HG02610 (cell line): Measurements from ENCODE around the gene SLC9C1.
A peak's percentile ranks its signal among the peaks of the same experiment; 100 is the strongest.

Experiments
- ATAC-seq: cut with Tn5 transposase; IDR thresholded peaks from one replicate; pipeline ENCODE4 v1.9.1; 2021; ENCODE audit warnings: mild to moderate bottlenecking, moderate library complexity; ENCODE audit not compliant: unreplicated experiment

The SLC9C1 gene

DNA sequence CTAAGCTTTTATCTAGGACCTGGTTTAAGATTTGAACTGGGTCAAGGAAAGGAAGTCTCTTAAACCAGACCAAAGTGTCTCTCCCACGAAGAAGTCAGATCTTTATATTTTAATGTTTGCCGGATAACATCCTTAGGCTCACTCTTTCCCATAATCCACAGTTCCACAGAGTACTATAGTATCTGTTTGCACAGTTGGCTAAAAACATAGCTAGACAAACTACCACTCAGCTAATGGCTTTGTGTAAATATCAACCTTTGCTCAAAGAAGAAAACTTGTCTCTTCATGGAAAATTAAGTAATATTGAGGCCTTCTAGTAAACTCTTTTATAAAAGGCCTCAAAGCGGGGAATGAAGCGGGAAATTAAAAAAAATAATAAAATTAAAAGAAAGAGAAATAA lies 13.5 kb upstream of the SLC9C1 start:
- ATAC-seq, result no peak

DNA sequence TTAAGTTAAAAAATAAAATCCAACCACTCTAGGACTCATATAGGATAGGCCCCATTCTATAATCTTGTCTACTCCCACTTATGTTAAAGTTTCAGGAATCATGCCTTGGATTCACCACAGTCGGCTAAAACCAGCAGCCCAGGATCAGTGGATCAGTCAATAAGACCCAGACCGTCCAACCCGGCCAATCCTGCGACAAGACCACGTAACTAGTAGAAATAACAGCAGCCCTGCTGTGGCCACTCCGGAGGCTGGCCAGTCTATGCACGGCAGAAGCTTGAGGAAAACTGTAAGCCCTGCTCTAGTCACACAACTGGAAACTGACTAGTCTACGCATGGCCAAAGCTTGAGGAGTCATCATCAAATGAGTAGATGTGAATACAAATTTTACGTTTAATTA lies 12.8 kb upstream of the SLC9C1 start:
- ATAC-seq, result no peak

DNA sequence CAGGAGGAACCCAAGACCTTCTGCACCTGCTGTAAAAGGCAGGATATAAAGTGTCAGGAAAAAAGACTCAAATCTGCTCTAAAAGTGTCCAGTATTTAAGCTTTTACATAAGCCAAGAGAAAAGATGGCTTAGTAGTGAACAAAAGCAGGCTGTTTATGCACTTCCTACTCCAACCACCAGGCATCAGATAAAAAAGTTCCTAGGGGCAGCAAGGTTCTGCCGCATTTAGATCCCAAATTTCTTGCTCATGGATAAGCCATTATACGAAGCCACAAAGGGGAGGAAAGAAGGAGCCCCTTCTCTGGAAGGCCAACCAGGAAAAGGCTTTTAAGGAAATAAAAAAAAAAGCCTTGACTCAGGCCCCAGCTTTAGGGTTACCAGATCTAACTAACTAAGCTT lies 10.6 kb upstream of the SLC9C1 start:
- no peak for ATAC-seq

GRCh38 chr3:112303764-112304325 lies 9.8 kb upstream of the SLC9C1 start:
- ATAC-seq, result peak; percentile 49

- peak; percentile 44 for ATAC-seq
These were observed 9.1 kb upstream of the SLC9C1 start for GRCh38 chr3:112302881-112303763.

DNA sequence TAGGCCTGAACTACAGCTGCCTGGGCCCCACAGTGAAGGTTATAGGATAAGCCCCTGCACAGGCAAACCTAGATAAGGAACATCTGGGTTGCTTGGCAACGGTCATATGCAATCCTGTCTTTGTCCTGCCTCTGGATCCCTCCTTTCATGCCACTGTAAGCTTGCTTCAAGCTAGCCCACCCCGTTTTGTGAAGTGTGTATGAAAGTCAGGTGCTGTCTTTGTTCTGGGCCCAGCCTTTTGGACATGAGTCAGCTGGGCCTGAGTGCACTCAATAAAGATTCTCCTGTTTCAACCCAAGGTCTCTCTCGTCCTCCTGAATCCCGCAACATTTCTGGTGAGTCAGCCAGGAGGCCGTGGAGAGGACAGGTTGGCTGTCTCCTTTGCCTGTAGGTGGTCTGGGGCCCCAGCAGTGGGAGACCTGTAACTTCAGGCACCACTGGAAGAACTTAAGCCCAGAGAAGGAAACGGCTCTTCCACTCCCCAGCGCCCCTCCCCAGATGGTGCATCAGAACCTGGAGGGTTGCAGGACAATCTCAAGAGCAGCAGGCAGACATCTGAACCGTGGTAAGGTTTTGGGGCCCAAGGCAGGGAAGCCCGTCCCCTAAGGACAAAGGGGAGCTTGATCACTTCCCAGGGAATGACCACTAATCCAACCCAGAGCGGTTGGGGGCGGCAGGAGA lies 8.3 kb upstream of the SLC9C1 start:
- ATAC-seq, result no peak

DNA sequence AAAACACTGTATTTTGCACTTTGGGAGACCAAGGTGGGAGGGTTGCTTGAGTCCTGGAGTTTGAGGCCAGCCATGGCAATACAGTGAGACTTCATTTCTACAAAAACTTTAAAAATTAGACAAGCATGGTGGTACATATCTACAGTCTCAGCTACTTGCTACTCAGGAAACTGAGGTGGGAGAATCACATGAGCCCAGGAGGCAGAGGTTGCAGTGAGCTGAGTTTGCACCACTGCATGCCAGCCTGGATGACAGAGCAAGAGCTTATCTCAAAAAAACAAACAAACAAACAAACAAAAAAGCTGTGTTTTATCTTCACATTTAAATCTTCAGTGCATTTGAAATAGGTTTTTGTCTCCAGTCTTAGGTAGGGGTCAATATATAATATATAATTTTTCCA lies 4.8 kb upstream of the SLC9C1 start:
- no peak for ATAC-seq

- peak; percentile 24 for ATAC-seq
These were observed 3.7 kb upstream of the SLC9C1 start for GRCh38 chr3:112297714-112298113.

- ATAC-seq, result no peak
These were observed 5.0 kb downstream of the SLC9C1 start for GRCh38 chr3:112289011-112289410.

GRCh38 chr3:112280266-112280665 lies 13.8 kb downstream of the SLC9C1 start:
- no peak for ATAC-seq

DNA sequence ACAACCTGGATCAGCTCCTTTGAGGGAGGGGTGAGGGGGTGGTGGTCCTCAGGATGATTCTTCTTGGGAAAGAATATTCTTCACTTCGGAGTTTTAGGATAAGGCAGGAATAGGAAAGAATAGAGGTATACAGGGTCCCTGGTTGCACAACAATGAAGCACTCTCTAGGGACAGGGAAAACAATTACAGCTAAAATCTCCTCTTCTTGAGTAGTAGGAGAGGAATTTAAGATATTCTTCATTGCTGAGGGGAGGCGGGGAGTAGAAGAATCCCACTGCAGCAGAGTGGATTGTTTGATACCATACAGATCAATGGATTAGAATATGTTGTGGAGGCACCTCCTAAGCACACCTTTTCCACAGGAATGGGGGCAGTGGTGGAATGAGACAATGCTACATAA lies 20.5 kb downstream of the SLC9C1 start:
- no peak for ATAC-seq

- no peak for ATAC-seq
These were observed 32.3 kb downstream of the SLC9C1 start for GRCh38 chr3:112261742-112262141.

DNA sequence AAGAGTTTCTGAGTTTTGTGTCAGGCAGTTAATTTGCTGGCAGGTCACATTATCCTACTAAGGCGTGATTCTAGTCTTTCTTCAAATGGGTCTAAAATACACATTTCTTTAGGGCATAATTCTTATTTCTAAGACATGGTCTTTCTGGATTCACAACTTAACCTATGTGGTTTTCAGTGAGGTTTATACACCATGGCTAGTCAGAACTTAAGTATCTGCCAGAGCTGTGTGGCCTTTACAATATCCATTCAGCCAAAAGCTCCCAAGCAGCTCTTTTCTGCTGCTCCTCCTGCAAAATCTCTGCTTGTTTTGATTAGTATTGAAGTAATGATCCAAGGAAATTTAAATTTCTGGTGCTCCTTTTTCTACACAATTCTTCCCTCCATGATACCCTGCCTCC lies 33.5 kb downstream of the SLC9C1 start:
- ATAC-seq, result no peak

GRCh38 chr3:112253301-112253971 lies 40.6 kb downstream of the SLC9C1 start:
- no peak for ATAC-seq

DNA sequence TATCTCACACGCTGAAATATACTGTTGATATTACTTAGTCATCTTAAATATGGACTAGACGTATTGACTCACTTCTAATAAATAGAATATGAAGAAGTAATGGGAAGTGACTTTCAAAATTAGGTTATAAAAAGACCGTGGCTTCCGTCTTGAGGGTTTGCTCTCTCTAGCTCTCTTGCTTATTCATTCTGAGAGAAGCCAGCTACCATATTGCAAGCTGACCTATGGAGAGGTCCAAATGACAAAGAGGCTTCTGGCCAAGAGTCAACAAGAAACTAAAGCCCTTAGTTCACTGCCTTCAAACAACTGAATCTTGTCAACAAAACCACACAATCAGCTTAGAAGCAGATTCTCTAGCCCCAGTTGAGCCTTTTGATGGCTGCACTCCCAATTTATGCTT lies 46.1 kb downstream of the SLC9C1 start:
- peak; percentile 91 for ATAC-seq

DNA sequence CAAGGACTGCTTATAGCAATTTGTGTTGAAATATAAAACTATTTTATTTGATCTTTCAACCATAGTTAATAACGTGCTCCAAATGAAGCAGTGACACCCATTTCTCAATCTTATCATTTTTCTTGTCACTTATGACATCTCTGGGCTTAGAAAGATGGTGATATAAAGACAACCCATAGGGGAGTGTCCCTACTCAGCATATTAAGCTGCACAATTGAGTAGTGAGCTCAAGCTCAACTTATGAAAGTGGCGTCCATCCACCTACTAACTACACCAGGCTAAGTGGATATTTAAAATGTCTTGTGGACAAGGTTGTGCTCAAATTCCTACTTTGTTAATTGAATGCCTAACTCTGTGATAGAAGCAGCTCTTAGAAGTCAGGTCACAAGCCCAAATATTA lies 46.7 kb downstream of the SLC9C1 start:
- ATAC-seq, result no peak

- no peak for ATAC-seq
These were observed 60.9 kb downstream of the SLC9C1 start for GRCh38 chr3:112233083-112233482.

- ATAC-seq, result no peak
These were observed 62.3 kb downstream of the SLC9C1 start for GRCh38 chr3:112231727-112232126.

GRCh38 chr3:112230033-112230432 lies 64.0 kb downstream of the SLC9C1 start:
- ATAC-seq, result no peak

- ATAC-seq, result no peak
These were observed 65.2 kb downstream of the SLC9C1 start for GRCh38 chr3:112228786-112229185.

- ATAC-seq, result no peak
These were observed 93.7 kb downstream of the SLC9C1 start for GRCh38 chr3:112200317-112200666.
